ENCODE results near the gene SLCO3A1.

SLCO3A1 gene

GRCh38 chr15:91989821-91990220 lies 136.3 kb downstream of the SLCO3A1 start:
- Histone ChIP-seq H3K4me1 (ENCODE audit: control insufficient read depth in 1 of 2, insufficient read depth in 2 of 2, low read length in 2 of 2) (no peaks in the 10 kb centered on the region), H3K9ac (ENCODE audit: low read depth in 1 of 2, low read length in 2 of 2) (no peak overlapping the region), H3K27ac (ENCODE audit: low read depth, low read length) (no peak overlapping the region), H3K27me3 (ENCODE audit: control insufficient read depth in 1 of 2, insufficient read depth in 2 of 2, low read length in 2 of 2) (no peaks in the 10 kb centered on the region), H3K36me3 (ENCODE audit: control insufficient read depth in 1 of 2, insufficient read depth in 2 of 2, low read length in 2 of 2) (no peaks in the 10 kb centered on the region), H3K4me3 (ENCODE audit: low read depth in 1 of 2, low read length in 2 of 2) (no peak overlapping the region), H3K9me3 (ENCODE audit: control insufficient read depth in 1 of 2, low read length in 2 of 2) (no peaks in the 10 kb centered on the region)

GRCh38 chr15:91992945-91993344 lies 139.4 kb downstream of the SLCO3A1 start:
- Histone ChIP-seq H3K9ac (ENCODE audit: low read depth in 1 of 2, low read length in 2 of 2) (no peak overlapping the region), H3K4me1 (ENCODE audit: control insufficient read depth in 1 of 2, insufficient read depth in 2 of 2, low read length in 2 of 2) (no peaks in the 10 kb centered on the region), H3K27ac (ENCODE audit: low read depth, low read length) (no peak overlapping the region), H3K9me3 (ENCODE audit: control insufficient read depth in 1 of 2, low read length in 2 of 2) (no peaks in the 10 kb centered on the region), H3K27me3 (ENCODE audit: control insufficient read depth in 1 of 2, insufficient read depth in 2 of 2, low read length in 2 of 2) (no peaks in the 10 kb centered on the region), H3K4me3 (ENCODE audit: low read depth in 1 of 2, low read length in 2 of 2) (no peak overlapping the region), H3K36me3 (ENCODE audit: control insufficient read depth in 1 of 2, insufficient read depth in 2 of 2, low read length in 2 of 2) (no peaks in the 10 kb centered on the region)

GRCh38 chr15:91995146-91995545 lies 141.6 kb downstream of the SLCO3A1 start:
- Histone ChIP-seq H3K36me3 (ENCODE audit: control insufficient read depth in 1 of 2, insufficient read depth in 2 of 2, low read length in 2 of 2) (no peaks in the 10 kb centered on the region), H3K4me3 (ENCODE audit: low read depth in 1 of 2, low read length in 2 of 2) (no peak overlapping the region), H3K4me1 (ENCODE audit: control insufficient read depth in 1 of 2, insufficient read depth in 2 of 2, low read length in 2 of 2) (no peaks in the 10 kb centered on the region), H3K9ac (ENCODE audit: low read depth in 1 of 2, low read length in 2 of 2) (no peak overlapping the region), H3K27ac (ENCODE audit: low read depth, low read length) (no peak overlapping the region), H3K27me3 (ENCODE audit: control insufficient read depth in 1 of 2, insufficient read depth in 2 of 2, low read length in 2 of 2) (no peaks in the 10 kb centered on the region), H3K9me3 (ENCODE audit: control insufficient read depth in 1 of 2, low read length in 2 of 2) (no peaks in the 10 kb centered on the region)

GRCh38 chr15:91997163-91997562 lies 143.7 kb downstream of the SLCO3A1 start:
- no peak overlapping the region for H3K9ac ChIP-seq (ENCODE audit: low read depth in 1 of 2, low read length in 2 of 2)

GRCh38 chr15:92000709-92001108 lies 147.2 kb downstream of the SLCO3A1 start:
- Histone ChIP-seq H3K9me3 (ENCODE audit: control insufficient read depth in 1 of 2, low read length in 2 of 2) (no peaks in the 10 kb centered on the region), H3K36me3 (ENCODE audit: control insufficient read depth in 1 of 2, insufficient read depth in 2 of 2, low read length in 2 of 2) (no peaks in the 10 kb centered on the region), H3K4me1 (ENCODE audit: control insufficient read depth in 1 of 2, insufficient read depth in 2 of 2, low read length in 2 of 2) (peaks cover 0 to 7% of the 10 kb centered on the region in 2 donors), H3K4me3 (ENCODE audit: low read depth in 1 of 2, low read length in 2 of 2) (no peak overlapping the region), H3K9ac (ENCODE audit: low read depth in 1 of 2, low read length in 2 of 2) (no peak overlapping the region), H3K27ac (ENCODE audit: low read depth, low read length) (no peak overlapping the region), H3K27me3 (ENCODE audit: control insufficient read depth in 1 of 2, insufficient read depth in 2 of 2, low read length in 2 of 2) (no peaks in the 10 kb centered on the region)

More at GRCh38 chr15:91997163-91997562, 143.7 kb downstream of the SLCO3A1 start:
- Histone ChIP-seq H3K27ac (ENCODE audit: low read depth, low read length) (no peak overlapping the region), H3K4me1 (ENCODE audit: control insufficient read depth in 1 of 2, insufficient read depth in 2 of 2, low read length in 2 of 2) (no peaks in the 10 kb centered on the region), H3K9me3 (ENCODE audit: control insufficient read depth in 1 of 2, low read length in 2 of 2) (no peaks in the 10 kb centered on the region), H3K4me3 (ENCODE audit: low read depth in 1 of 2, low read length in 2 of 2) (no peak overlapping the region), H3K36me3 (ENCODE audit: control insufficient read depth in 1 of 2, insufficient read depth in 2 of 2, low read length in 2 of 2) (no peaks in the 10 kb centered on the region), H3K27me3 (ENCODE audit: control insufficient read depth in 1 of 2, insufficient read depth in 2 of 2, low read length in 2 of 2) (no peaks in the 10 kb centered on the region)

- Histone ChIP-seq H3K27me3 (ENCODE audit: control insufficient read depth in 1 of 2, insufficient read depth in 2 of 2, low read length in 2 of 2) (no peaks in the 10 kb centered on the region), H3K36me3 (ENCODE audit: control insufficient read depth in 1 of 2, insufficient read depth in 2 of 2, low read length in 2 of 2) (no peaks in the 10 kb centered on the region), H3K9ac (ENCODE audit: low read depth in 1 of 2, low read length in 2 of 2) (no peak overlapping the region), H3K4me3 (ENCODE audit: low read depth in 1 of 2, low read length in 2 of 2) (no peak overlapping the region), H3K27ac (ENCODE audit: low read depth, low read length) (no peak overlapping the region), H3K9me3 (ENCODE audit: control insufficient read depth in 1 of 2, low read length in 2 of 2) (no peaks in the 10 kb centered on the region), H3K4me1 (ENCODE audit: control insufficient read depth in 1 of 2, insufficient read depth in 2 of 2, low read length in 2 of 2) (peaks cover 0 to 13% of the 10 kb centered on the region in 2 donors)
These were observed 147.8 kb downstream of the SLCO3A1 start for GRCh38 chr15:92001307-92001706.

GRCh38 chr15:92002666-92003065 lies 149.2 kb downstream of the SLCO3A1 start:
- Histone ChIP-seq H3K36me3 (ENCODE audit: control insufficient read depth in 1 of 2, insufficient read depth in 2 of 2, low read length in 2 of 2) (no peaks in the 10 kb centered on the region), H3K4me3 (ENCODE audit: low read depth in 1 of 2, low read length in 2 of 2) (no peak overlapping the region), H3K27ac (ENCODE audit: low read depth, low read length) (no peak overlapping the region), H3K9me3 (ENCODE audit: control insufficient read depth in 1 of 2, low read length in 2 of 2) (no peaks in the 10 kb centered on the region), H3K27me3 (ENCODE audit: control insufficient read depth in 1 of 2, insufficient read depth in 2 of 2, low read length in 2 of 2) (no peaks in the 10 kb centered on the region), H3K9ac (ENCODE audit: low read depth in 1 of 2, low read length in 2 of 2) (no peak overlapping the region), H3K4me1 (ENCODE audit: control insufficient read depth in 1 of 2, insufficient read depth in 2 of 2, low read length in 2 of 2) (peaks cover 0 to 15% of the 10 kb centered on the region in 2 donors)

- H3K4me3 ChIP-seq (ENCODE audit: low read depth in 1 of 2, low read length in 2 of 2): no peak overlapping the region
- H3K9ac ChIP-seq (ENCODE audit: low read depth in 1 of 2, low read length in 2 of 2): no peak overlapping the region
- H3K36me3 ChIP-seq (ENCODE audit: control insufficient read depth in 1 of 2, insufficient read depth in 2 of 2, low read length in 2 of 2): no peaks in the 10 kb centered on the region
- H3K27me3 ChIP-seq (ENCODE audit: control insufficient read depth in 1 of 2, insufficient read depth in 2 of 2, low read length in 2 of 2): no peaks in the 10 kb centered on the region
- H3K9me3 ChIP-seq (ENCODE audit: control insufficient read depth in 1 of 2, low read length in 2 of 2): no peaks in the 10 kb centered on the region
- peaks cover 0 to 17% of the 10 kb centered on the region in 2 donors for H3K4me1 ChIP-seq (ENCODE audit: control insufficient read depth in 1 of 2, insufficient read depth in 2 of 2, low read length in 2 of 2)
- no peak overlapping the region for H3K27ac ChIP-seq (ENCODE audit: low read depth, low read length)
These were observed 150.1 kb downstream of the SLCO3A1 start for GRCh38 chr15:92003515-92004067.

GRCh38 chr15:92005154-92005553 lies 151.6 kb downstream of the SLCO3A1 start:
- Histone ChIP-seq H3K4me1 (ENCODE audit: control insufficient read depth in 1 of 2, insufficient read depth in 2 of 2, low read length in 2 of 2) (peaks cover 0 to 24% of the 10 kb centered on the region in 2 donors), H3K27ac (ENCODE audit: low read depth, low read length) (no peak overlapping the region), H3K9ac (ENCODE audit: low read depth in 1 of 2, low read length in 2 of 2) (no peak overlapping the region), H3K4me3 (ENCODE audit: low read depth in 1 of 2, low read length in 2 of 2) (no peak overlapping the region), H3K9me3 (ENCODE audit: control insufficient read depth in 1 of 2, low read length in 2 of 2) (no peaks in the 10 kb centered on the region), H3K27me3 (ENCODE audit: control insufficient read depth in 1 of 2, insufficient read depth in 2 of 2, low read length in 2 of 2) (no peaks in the 10 kb centered on the region), H3K36me3 (ENCODE audit: control insufficient read depth in 1 of 2, insufficient read depth in 2 of 2, low read length in 2 of 2) (no peaks in the 10 kb centered on the region)

- H3K27me3 ChIP-seq (ENCODE audit: control insufficient read depth in 1 of 2, insufficient read depth in 2 of 2, low read length in 2 of 2): no peaks in the 10 kb centered on the region
- H3K4me1 ChIP-seq (ENCODE audit: control insufficient read depth in 1 of 2, insufficient read depth in 2 of 2, low read length in 2 of 2): peaks cover 0 to 24% of the 10 kb centered on the region in 2 donors
- no peaks in the 10 kb centered on the region for H3K36me3 ChIP-seq (ENCODE audit: control insufficient read depth in 1 of 2, insufficient read depth in 2 of 2, low read length in 2 of 2)
- H3K4me3 ChIP-seq (ENCODE audit: low read depth in 1 of 2, low read length in 2 of 2): no peak overlapping the region
- no peak overlapping the region for H3K9ac ChIP-seq (ENCODE audit: low read depth in 1 of 2, low read length in 2 of 2)
- H3K27ac ChIP-seq (ENCODE audit: low read depth, low read length): no peak overlapping the region
- H3K9me3 ChIP-seq (ENCODE audit: control insufficient read depth in 1 of 2, low read length in 2 of 2): no peaks in the 10 kb centered on the region
These were observed 152.9 kb downstream of the SLCO3A1 start for GRCh38 chr15:92006186-92007028.
